ENCODE measurements around the gene PBXIP1. TPM values are rescaled to one million over a fixed set of nuclear protein-coding genes. Genes with fewer than 3 reads are reported as not detected.

PBXIP1 gene
- total RNA-seq, 1 donor from 2014 or later = 75.7 TPM

- Histone ChIP-seq H3K9me3 (no peaks in the 10 kb centered on the region), H3K4me1 (peaks cover 45% of the 10 kb centered on the region), H3K4me3 (no peak overlapping the region), H3K27ac (no peak overlapping the region), H3K36me3 (peaks cover 20% of the 10 kb centered on the region), H3K27me3 (no peaks in the 10 kb centered on the region)
- no peak for ATAC-seq
- intact Hi-C loops (cut with DNase I) = no loop called here
- DNase-seq = no peak
- no peak for TF ChIP-seq CTCF (IDR thresholded peaks at IDR 0.05)
Observed at GRCh38 chr1:154953611-154954038, 2.3 kb downstream of the PBXIP1 start.

GRCh38 chr1:154952664-154953063 lies 3.2 kb downstream of the PBXIP1 start:
- no peak for DNase-seq
- intact Hi-C loops (cut with DNase I) = no loop called here

GRCh38 chr1:154951901-154952657 lies 3.8 kb downstream of the PBXIP1 start:
- no peaks in the 10 kb centered on the region for H3K27me3 ChIP-seq
- peaks cover 39% of the 10 kb centered on the region for H3K4me1 ChIP-seq
- H3K36me3 ChIP-seq = peaks cover 32% of the 10 kb centered on the region
- ATAC-seq = no peak
- H3K27ac ChIP-seq = no peak overlapping the region
- intact Hi-C loops (cut with DNase I) = no loop called here
- no peak overlapping the region for H3K4me3 ChIP-seq
- no peak for DNase-seq
- H3K9me3 ChIP-seq = no peaks in the 10 kb centered on the region
- no peak for TF ChIP-seq CTCF (IDR thresholded peaks at IDR 0.05)

More at GRCh38 chr1:154952664-154953063, 3.2 kb downstream of the PBXIP1 start:
- H3K9me3 ChIP-seq = no peaks in the 10 kb centered on the region
- TF ChIP-seq CTCF (IDR thresholded peaks at IDR 0.05) = no peak
- no peaks in the 10 kb centered on the region for H3K27me3 ChIP-seq
- no peak overlapping the region for H3K4me3 ChIP-seq
- no peak for ATAC-seq
- H3K4me1 ChIP-seq = peaks cover 45% of the 10 kb centered on the region
- no peak overlapping the region for H3K27ac ChIP-seq
- peaks cover 27% of the 10 kb centered on the region for H3K36me3 ChIP-seq

- H3K9me3 ChIP-seq = no peaks in the 10 kb centered on the region
- H3K4me1 ChIP-seq = peaks cover 16% of the 10 kb centered on the region
- peaks cover 52% of the 10 kb centered on the region for H3K36me3 ChIP-seq
- intact Hi-C loops (cut with DNase I) = no loop called here
- DNase-seq (no peak), ATAC-seq (no peak)
- H3K4me3 ChIP-seq = no peak overlapping the region
- no peak overlapping the region for H3K27ac ChIP-seq
- TF ChIP-seq CTCF (IDR thresholded peaks at IDR 0.05) = no peak
- H3K27me3 ChIP-seq = no peaks in the 10 kb centered on the region
Observed at GRCh38 chr1:154948079-154948478, 7.8 kb downstream of the PBXIP1 start.

- no peak overlapping the region for H3K27ac ChIP-seq
- H3K4me3 ChIP-seq = no peak overlapping the region
- ATAC-seq (no peak), DNase-seq (no peak)
- H3K9me3 ChIP-seq = no peaks in the 10 kb centered on the region
- intact Hi-C loops (cut with DNase I) = no loop called here
- no peak for TF ChIP-seq CTCF (IDR thresholded peaks at IDR 0.05)
- peaks cover 46% of the 10 kb centered on the region for H3K36me3 ChIP-seq
- peaks cover 27% of the 10 kb centered on the region for H3K4me1 ChIP-seq
- no peaks in the 10 kb centered on the region for H3K27me3 ChIP-seq
Observed at GRCh38 chr1:154945962-154946850, 9.7 kb downstream of the PBXIP1 start.

Data from upper lobe of right lung (tissue), 1 donor.